Adrenal gland (tissue), 5 donors: ENCODE data around the gene CPNE7.

Source experiments
- POLR2A ChIP-seq, 2 donors: fragments of 450-650 bp; IDR thresholded peaks; one replicate each; pipeline ENCODE4 v1.6.1; 2017; ENCODE audit warnings: antibody characterized with exemption in 2 of 2, mild to moderate bottlenecking in 2 of 2, moderate library complexity in 1 of 2
- TF ChIP-seq, protein P1 (sequence below), 6 experiments: fragments of 450-650 bp in 4 of 6; fragments of 200-600 bp in 2 of 6; sonication (generic) in 1 of 6; IDR thresholded peaks; 1 replicate in 5 of 6; 2 replicates in 1 of 6; pipeline versions ENCODE4 v1.5.1 to v1.8.0; 2016 to 2021; ENCODE audit warnings: antibody characterized with exemption in 6 of 6, mild to moderate bottlenecking in 2 of 6, moderate library complexity in 1 of 6
- donor health status: DM: no; HTN: no; CAD: no.

DNA sequence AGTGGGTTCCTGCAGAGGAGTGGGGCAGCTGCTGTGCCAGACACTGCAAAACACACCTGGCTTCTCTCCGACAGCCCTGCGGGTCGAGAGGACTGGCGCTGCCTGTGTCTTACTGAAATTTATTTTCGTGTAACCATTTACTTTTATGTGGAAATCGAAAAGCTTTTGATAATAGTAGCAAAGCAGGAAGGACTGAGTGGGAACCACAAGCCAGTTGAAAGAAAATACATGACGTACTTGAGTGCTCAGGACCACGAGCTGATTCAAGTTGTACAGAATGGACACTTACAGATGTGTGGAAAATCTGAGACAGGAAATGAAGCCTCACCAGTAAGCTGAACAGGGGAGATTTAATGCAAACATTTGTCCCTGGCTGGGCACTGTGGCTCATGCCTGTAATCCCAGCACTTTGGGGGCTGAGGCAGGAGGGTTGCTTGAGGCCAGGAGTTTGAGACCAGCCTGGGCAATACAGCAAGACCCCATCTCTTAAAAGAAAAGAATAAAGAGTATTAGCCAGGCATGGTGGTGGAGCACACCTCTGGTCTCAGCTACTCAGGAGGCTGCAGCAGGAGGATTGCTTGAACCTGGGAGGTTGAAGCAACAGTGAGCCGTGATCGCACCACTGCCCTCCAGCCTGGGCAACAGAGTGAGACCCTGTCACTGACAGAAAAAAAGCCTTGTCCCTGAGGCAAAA, 26.4 kb upstream of the CPNE7 start:
- TF ChIP-seq, protein P1, sequence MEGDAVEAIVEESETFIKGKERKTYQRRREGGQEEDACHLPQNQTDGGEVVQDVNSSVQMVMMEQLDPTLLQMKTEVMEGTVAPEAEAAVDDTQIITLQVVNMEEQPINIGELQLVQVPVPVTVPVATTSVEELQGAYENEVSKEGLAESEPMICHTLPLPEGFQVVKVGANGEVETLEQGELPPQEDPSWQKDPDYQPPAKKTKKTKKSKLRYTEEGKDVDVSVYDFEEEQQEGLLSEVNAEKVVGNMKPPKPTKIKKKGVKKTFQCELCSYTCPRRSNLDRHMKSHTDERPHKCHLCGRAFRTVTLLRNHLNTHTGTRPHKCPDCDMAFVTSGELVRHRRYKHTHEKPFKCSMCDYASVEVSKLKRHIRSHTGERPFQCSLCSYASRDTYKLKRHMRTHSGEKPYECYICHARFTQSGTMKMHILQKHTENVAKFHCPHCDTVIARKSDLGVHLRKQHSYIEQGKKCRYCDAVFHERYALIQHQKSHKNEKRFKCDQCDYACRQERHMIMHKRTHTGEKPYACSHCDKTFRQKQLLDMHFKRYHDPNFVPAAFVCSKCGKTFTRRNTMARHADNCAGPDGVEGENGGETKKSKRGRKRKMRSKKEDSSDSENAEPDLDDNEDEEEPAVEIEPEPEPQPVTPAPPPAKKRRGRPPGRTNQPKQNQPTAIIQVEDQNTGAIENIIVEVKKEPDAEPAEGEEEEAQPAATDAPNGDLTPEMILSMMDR (IDR thresholded peaks at IDR 0.05): no peak
- no peak for TF ChIP-seq POLR2A (IDR thresholded peaks at IDR 0.05)
